Measurements from ENCODE around the gene CHMP4B. TPM values are rescaled to one million over a fixed set of nuclear protein-coding genes. Genes with fewer than 3 reads are reported as not detected.

The CHMP4B gene
- total RNA-seq, 1 donor from 2014 or later, result 104 TPM

GRCh38 chr20:33773412-33774089, 37.6 kb upstream of the CHMP4B start:
- TF ChIP-seq, protein P1, sequence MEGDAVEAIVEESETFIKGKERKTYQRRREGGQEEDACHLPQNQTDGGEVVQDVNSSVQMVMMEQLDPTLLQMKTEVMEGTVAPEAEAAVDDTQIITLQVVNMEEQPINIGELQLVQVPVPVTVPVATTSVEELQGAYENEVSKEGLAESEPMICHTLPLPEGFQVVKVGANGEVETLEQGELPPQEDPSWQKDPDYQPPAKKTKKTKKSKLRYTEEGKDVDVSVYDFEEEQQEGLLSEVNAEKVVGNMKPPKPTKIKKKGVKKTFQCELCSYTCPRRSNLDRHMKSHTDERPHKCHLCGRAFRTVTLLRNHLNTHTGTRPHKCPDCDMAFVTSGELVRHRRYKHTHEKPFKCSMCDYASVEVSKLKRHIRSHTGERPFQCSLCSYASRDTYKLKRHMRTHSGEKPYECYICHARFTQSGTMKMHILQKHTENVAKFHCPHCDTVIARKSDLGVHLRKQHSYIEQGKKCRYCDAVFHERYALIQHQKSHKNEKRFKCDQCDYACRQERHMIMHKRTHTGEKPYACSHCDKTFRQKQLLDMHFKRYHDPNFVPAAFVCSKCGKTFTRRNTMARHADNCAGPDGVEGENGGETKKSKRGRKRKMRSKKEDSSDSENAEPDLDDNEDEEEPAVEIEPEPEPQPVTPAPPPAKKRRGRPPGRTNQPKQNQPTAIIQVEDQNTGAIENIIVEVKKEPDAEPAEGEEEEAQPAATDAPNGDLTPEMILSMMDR (IDR thresholded peaks at IDR 0.05; ENCODE audit: borderline replicate concordance), result no peak
- peaks cover 10% of the 10 kb centered on the region for H3K36me3 ChIP-seq
- H3K4me1 ChIP-seq, result peaks cover 4% of the 10 kb centered on the region
- no peaks in the 10 kb centered on the region for H3K9me3 ChIP-seq (replicated peaks)
- no peak for DNase-seq
- H3K27me3 ChIP-seq (ENCODE audit: low read depth), result no peaks in the 10 kb centered on the region
- no peak overlapping the region for H3K27ac ChIP-seq (replicated peaks)
- H3K4me3 ChIP-seq, result no peak overlapping the region
- intact Hi-C loops (cut with micrococcal nuclease), result no loop called here

GRCh38 chr20:33777816-33778215, 33.3 kb upstream of the CHMP4B start:
- intact Hi-C loops (cut with micrococcal nuclease), result no loop called here
- H3K4me3 ChIP-seq, result no peak overlapping the region

GRCh38 chr20:33781133-33781532, 30.0 kb upstream of the CHMP4B start:
- no peak overlapping the region for H3K4me3 ChIP-seq
- DNase-seq, result no peak

More at GRCh38 chr20:33777816-33778215, 33.3 kb upstream of the CHMP4B start:
- Histone ChIP-seq H3K27ac (replicated peaks) (no peak overlapping the region), H3K9me3 (replicated peaks) (no peaks in the 10 kb centered on the region), H3K27me3 (ENCODE audit: low read depth) (no peaks in the 10 kb centered on the region), H3K4me1 (peaks cover 4% of the 10 kb centered on the region), H3K36me3 (peaks cover 16% of the 10 kb centered on the region)
- no peak for DNase-seq
- TF ChIP-seq, protein P1 (IDR thresholded peaks at IDR 0.05; ENCODE audit: borderline replicate concordance), result no peak

GRCh38 chr20:33781945-33782344, 29.2 kb upstream of the CHMP4B start:
- H3K27ac ChIP-seq (replicated peaks), result no peak overlapping the region
- no peak for DNase-seq
- no peaks in the 10 kb centered on the region for H3K9me3 ChIP-seq (replicated peaks)
- H3K4me1 ChIP-seq, result peaks cover 8% of the 10 kb centered on the region
- peaks cover 16% of the 10 kb centered on the region for H3K36me3 ChIP-seq
- intact Hi-C loops (cut with micrococcal nuclease), result no loop called here
- no peaks in the 10 kb centered on the region for H3K27me3 ChIP-seq (ENCODE audit: low read depth)
- H3K4me3 ChIP-seq, result no peak overlapping the region
- TF ChIP-seq, protein P1 (IDR thresholded peaks at IDR 0.05; ENCODE audit: borderline replicate concordance), result no peak

More at GRCh38 chr20:33781133-33781532, 30.0 kb upstream of the CHMP4B start:
- intact Hi-C loops (cut with micrococcal nuclease), result no loop called here
- H3K27ac ChIP-seq (replicated peaks), result no peak overlapping the region
- peaks cover 16% of the 10 kb centered on the region for H3K36me3 ChIP-seq
- no peaks in the 10 kb centered on the region for H3K9me3 ChIP-seq (replicated peaks)
- no peaks in the 10 kb centered on the region for H3K27me3 ChIP-seq (ENCODE audit: low read depth)
- H3K4me1 ChIP-seq, result peaks cover under 1% of the 10 kb centered on the region
- TF ChIP-seq, protein P1 (IDR thresholded peaks at IDR 0.05; ENCODE audit: borderline replicate concordance), result no peak

DNA sequence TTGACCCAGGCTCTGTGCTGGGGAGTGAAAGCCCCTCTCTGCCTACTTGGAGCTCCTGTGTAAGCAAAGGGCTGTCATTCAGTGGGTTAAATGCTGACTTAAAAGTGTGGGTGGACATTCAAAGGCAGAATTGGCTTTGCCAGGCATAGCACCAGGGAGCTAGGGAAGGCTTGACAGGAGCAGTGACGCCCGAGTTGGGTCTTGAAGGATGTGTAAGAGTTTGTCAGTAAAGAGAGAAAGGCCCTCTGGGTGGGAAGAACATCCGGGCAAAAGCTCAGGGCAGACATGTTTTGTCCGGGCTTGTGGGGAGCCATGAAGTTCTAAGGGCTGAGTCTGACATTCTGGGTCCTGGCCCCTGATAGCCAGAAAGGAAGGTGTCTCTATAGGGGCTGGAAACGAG, 27.9 kb upstream of the CHMP4B start:
- TF ChIP-seq, protein P1 (IDR thresholded peaks at IDR 0.05; ENCODE audit: borderline replicate concordance), result no peak
- Histone ChIP-seq H3K9me3 (replicated peaks) (no peaks in the 10 kb centered on the region), H3K36me3 (peaks cover 16% of the 10 kb centered on the region), H3K4me1 (peaks cover 17% of the 10 kb centered on the region), H3K27ac (replicated peaks) (no peak overlapping the region), H3K4me3 (no peak overlapping the region), H3K27me3 (ENCODE audit: low read depth) (no peaks in the 10 kb centered on the region)
- no peak for DNase-seq
- intact Hi-C loops (cut with micrococcal nuclease), result no loop called here
